Ishikawa (cell line): ENCODE measurements around the gene PSMA8.

ENCODE experiments used
- CREB1 ChIP-seq: IDR thresholded peaks from 2 replicates; pipeline ENCODE4 v1.6.1; 2012; ENCODE audit warnings: low read depth
- EGR1 ChIP-seq: IDR thresholded peaks from 2 replicates; pipeline ENCODE4 v1.6.1; 2012
- EP300 ChIP-seq: IDR thresholded peaks from 2 replicates; pipeline ENCODE4 v1.6.1; 2012; ENCODE audit warnings: borderline replicate concordance
- FOXM1 ChIP-seq: IDR thresholded peaks from 2 replicates; pipeline ENCODE4 v1.6.1; 2012; ENCODE audit warnings: low read depth, borderline replicate concordance
- MAX ChIP-seq: IDR thresholded peaks from 2 replicates; pipeline ENCODE4 v1.6.1; 2012
- NFIC ChIP-seq: IDR thresholded peaks from 2 replicates; pipeline ENCODE4 v1.6.1; 2012
- RAD21 ChIP-seq: IDR thresholded peaks from 2 replicates; pipeline ENCODE4 v1.6.1; 2012; ENCODE audit warnings: low read depth
- REST ChIP-seq: IDR thresholded peaks from 2 replicates; pipeline ENCODE4 v1.6.1; 2012; ENCODE audit warnings: low read depth, mild to moderate bottlenecking
- TAF1 ChIP-seq: IDR thresholded peaks from 2 replicates; pipeline ENCODE4 v1.6.1; 2012; ENCODE audit warnings: low read depth, mild to moderate bottlenecking
- TCF12 ChIP-seq: IDR thresholded peaks from 2 replicates; pipeline ENCODE4 v1.6.1; 2012; ENCODE audit warnings: low read depth
- TEAD4 ChIP-seq: IDR thresholded peaks from 2 replicates; pipeline ENCODE4 v1.6.1; 2012
- USF1 ChIP-seq: IDR thresholded peaks from 2 replicates; pipeline ENCODE4 v1.6.1; 2012
- YY1 ChIP-seq: IDR thresholded peaks from 2 replicates; pipeline ENCODE4 v1.6.1; 2012; ENCODE audit warnings: low read depth
- ZBTB7A ChIP-seq: IDR thresholded peaks from 2 replicates; pipeline ENCODE4 v1.6.1; 2012; ENCODE audit warnings: low read depth

GRCh38 chr18:26119246-26119645 is 14.4 kb upstream of the PSMA8 start:
- TF ChIP-seq FOXM1 (no peak), TCF12 (no peak), TAF1 (no peak), TEAD4 (no peak), EP300 (no peak), CREB1 (no peak), RAD21 (no peak), ZBTB7A (no peak), REST (no peak), YY1 (no peak), MAX (no peak), EGR1 (no peak), NFIC (no peak), USF1 (no peak)
